Suprapubic skin (tissue), 4 donors: ENCODE measurements around the gene GBF1. TPM values are rescaled to one million over a fixed set of nuclear protein-coding genes. Genes with fewer than 3 reads are reported as not detected.
"Not testable (repeated sequence)": the region's sequence is repeated elsewhere in the genome, so short reads cannot be mapped to it uniquely, and the experiment has no call there.

ENCODE experiments used
- DNase-seq, 2 donors: peaks; one replicate each; pipeline ENCODE4 v3.0.0-alpha.2; 2019; ENCODE audit warnings: low spot score in 2 of 2
- H3K27ac ChIP-seq: fragments of 200-600 bp; sonication (generic); one replicate; pipeline ENCODE4 v1.5.1; 2019
- H3K27me3 ChIP-seq: fragments of 200-600 bp; sonication (generic); one replicate; pipeline ENCODE4 v1.5.1; 2019
- H3K36me3 ChIP-seq: fragments of 200-600 bp; sonication (generic); one replicate; pipeline ENCODE4 v1.5.1; 2019
- H3K4me1 ChIP-seq: fragments of 200-600 bp; sonication (generic); one replicate; pipeline ENCODE4 v1.5.1; 2019
- H3K4me3 ChIP-seq: fragments of 200-600 bp; sonication (generic); one replicate; pipeline ENCODE4 v1.5.1; 2019; ENCODE audit warnings: mild to moderate bottlenecking
- H3K9me3 ChIP-seq: fragments of 200-600 bp; sonication (generic); one replicate; pipeline ENCODE4 v1.5.1; 2019
- EP300 ChIP-seq: sonication (generic); formaldehyde crosslinking; IDR thresholded peaks from one replicate; pipeline ENCODE4 v1.6.1; 2017; ENCODE audit warnings: antibody characterized with exemption
- POLR2A ChIP-seq, 2 donors: fragments of 450-650 bp; IDR thresholded peaks; one replicate each; pipeline ENCODE4 v1.6.1; 2017; ENCODE audit warnings: antibody characterized with exemption in 2 of 2, mild to moderate bottlenecking in 2 of 2, moderate library complexity in 2 of 2
- POLR2AphosphoS5 ChIP-seq, 3 donors: sonication (generic); formaldehyde crosslinking; IDR thresholded peaks; one replicate each; pipeline ENCODE4 v1.6.1; 2017; ENCODE audit warnings: antibody characterized with exemption in 3 of 3
- WGBS: methylation state at CpG from one replicate; pipeline ENCODE4 v1.1.5; 2018; 5-methylcytosine and 5-hydroxymethylcytosine counted together
- total RNA-seq, 4 donors: library from RNA; depleted of rRNA; stranded (reverse); fragments of >200 nt; gene quantifications; one replicate each; pipeline ENCODE4 v1.1.0, GENCODE V29; 2016
- TF ChIP-seq, protein P1 (sequence below), 2 donors: fragments of 200-600 bp in 1 of 2; fragments of 450-650 bp in 1 of 2; sonication (generic) in 1 of 2; IDR thresholded peaks; one replicate each; pipeline ENCODE4 v1.5.1; 2016 to 2019; ENCODE audit warnings: antibody characterized with exemption in 2 of 2, mild to moderate bottlenecking in 1 of 2, moderate library complexity in 1 of 2

Gene GBF1
- total RNA-seq, 4 donors from 2014 or later = 31.0 to 56.1 (median 43.9) TPM

GRCh38 chr10:102302611-102303010 is 57.3 kb downstream of the GBF1 start:
- DNase-seq = no peak
- H3K4me1 ChIP-seq = peaks cover 7% of the 10 kb centered on the region
- 100% methylated on average over 2 of the region's 2 CpGs for WGBS
- H3K27me3 ChIP-seq = no peaks in the 10 kb centered on the region
- no peak overlapping the region for H3K27ac ChIP-seq
- no peaks in the 10 kb centered on the region for H3K36me3 ChIP-seq
- no peak overlapping the region for H3K4me3 ChIP-seq
- TF ChIP-seq EP300 (no peak), POLR2A (IDR thresholded peaks at IDR 0.05) (no peak), POLR2AphosphoS5 (IDR thresholded peaks at IDR 0.05) (no peak)
- TF ChIP-seq, protein P1, sequence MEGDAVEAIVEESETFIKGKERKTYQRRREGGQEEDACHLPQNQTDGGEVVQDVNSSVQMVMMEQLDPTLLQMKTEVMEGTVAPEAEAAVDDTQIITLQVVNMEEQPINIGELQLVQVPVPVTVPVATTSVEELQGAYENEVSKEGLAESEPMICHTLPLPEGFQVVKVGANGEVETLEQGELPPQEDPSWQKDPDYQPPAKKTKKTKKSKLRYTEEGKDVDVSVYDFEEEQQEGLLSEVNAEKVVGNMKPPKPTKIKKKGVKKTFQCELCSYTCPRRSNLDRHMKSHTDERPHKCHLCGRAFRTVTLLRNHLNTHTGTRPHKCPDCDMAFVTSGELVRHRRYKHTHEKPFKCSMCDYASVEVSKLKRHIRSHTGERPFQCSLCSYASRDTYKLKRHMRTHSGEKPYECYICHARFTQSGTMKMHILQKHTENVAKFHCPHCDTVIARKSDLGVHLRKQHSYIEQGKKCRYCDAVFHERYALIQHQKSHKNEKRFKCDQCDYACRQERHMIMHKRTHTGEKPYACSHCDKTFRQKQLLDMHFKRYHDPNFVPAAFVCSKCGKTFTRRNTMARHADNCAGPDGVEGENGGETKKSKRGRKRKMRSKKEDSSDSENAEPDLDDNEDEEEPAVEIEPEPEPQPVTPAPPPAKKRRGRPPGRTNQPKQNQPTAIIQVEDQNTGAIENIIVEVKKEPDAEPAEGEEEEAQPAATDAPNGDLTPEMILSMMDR (IDR thresholded peaks at IDR 0.05) = no peak
- no peaks in the 10 kb centered on the region for H3K9me3 ChIP-seq

DNA sequence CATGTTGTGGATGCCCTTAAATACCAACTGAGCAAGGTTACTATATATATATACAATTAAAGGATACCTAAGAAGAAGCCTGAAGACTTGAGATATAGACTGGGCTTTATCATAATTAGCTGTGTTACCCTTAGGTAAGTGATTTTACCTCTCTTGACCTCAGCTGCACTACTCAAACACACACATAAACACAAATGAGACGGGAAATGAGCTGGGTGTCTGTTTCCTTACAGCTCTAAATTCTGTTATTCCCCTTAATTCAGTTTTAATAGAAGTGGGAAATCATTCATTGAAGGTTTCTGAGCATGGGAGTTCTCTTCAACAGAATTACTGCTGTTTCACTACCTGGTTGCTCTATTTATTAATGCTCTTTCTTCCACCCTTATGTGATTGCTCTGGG is 60.7 kb downstream of the GBF1 start:
- peaks cover 9% of the 10 kb centered on the region for H3K4me1 ChIP-seq
- no peaks in the 10 kb centered on the region for H3K36me3 ChIP-seq
- WGBS = 89% methylated on average over 1 of the region's 1 CpG
- H3K27me3 ChIP-seq = no peaks in the 10 kb centered on the region
- no peak for DNase-seq
- no peak overlapping the region for H3K27ac ChIP-seq
- no peaks in the 10 kb centered on the region for H3K9me3 ChIP-seq
- no peak overlapping the region for H3K4me3 ChIP-seq
- TF ChIP-seq POLR2AphosphoS5 (IDR thresholded peaks at IDR 0.05) (no peak), EP300 (no peak), POLR2A (IDR thresholded peaks at IDR 0.05) (no peak)
- TF ChIP-seq, protein P1 (IDR thresholded peaks at IDR 0.05) = no peak

- Histone ChIP-seq H3K4me1 (peaks cover 13% of the 10 kb centered on the region), H3K27ac (no peak overlapping the region), H3K27me3 (no peaks in the 10 kb centered on the region), H3K36me3 (no peaks in the 10 kb centered on the region), H3K9me3 (no peaks in the 10 kb centered on the region), H3K4me3 (no peak overlapping the region)
- no peak for DNase-seq
- TF ChIP-seq POLR2AphosphoS5 (IDR thresholded peaks at IDR 0.05) = no peak
- TF ChIP-seq, protein P1 (IDR thresholded peaks at IDR 0.05) = no peak
- TF ChIP-seq EP300 = no peak
- TF ChIP-seq POLR2A (IDR thresholded peaks at IDR 0.05) = no peak
- 91% methylated on average over 3 of the region's 3 CpGs for WGBS
Measured at GRCh38 chr10:102306710-102307109, 61.4 kb downstream of the GBF1 start.

DNA sequence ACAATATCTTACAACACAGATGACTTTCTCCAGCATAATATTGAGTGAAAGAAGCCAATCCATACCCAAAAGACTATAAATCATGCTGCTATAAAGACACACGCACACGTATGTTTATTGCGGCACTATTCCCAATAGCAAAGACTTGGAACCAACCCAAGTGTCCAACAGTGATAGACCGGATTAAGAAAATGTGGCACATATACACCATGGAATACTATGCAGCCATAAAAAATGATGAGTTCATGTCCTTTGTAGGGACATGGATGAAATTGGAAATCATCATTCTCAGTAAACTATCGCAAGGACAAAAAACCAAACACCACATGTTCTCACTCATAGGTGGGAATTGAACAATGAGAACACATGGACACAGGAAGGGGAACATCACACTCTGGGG is 63.0 kb downstream of the GBF1 start:
- WGBS = 95% methylated on average over 5 of the region's 5 CpGs
- H3K4me1 ChIP-seq = peaks cover 18% of the 10 kb centered on the region
- H3K9me3 ChIP-seq, DNase-seq, H3K4me3 ChIP-seq, H3K27me3 ChIP-seq, H3K27ac ChIP-seq, H3K36me3 ChIP-seq: not testable (repeated sequence)

DNA sequence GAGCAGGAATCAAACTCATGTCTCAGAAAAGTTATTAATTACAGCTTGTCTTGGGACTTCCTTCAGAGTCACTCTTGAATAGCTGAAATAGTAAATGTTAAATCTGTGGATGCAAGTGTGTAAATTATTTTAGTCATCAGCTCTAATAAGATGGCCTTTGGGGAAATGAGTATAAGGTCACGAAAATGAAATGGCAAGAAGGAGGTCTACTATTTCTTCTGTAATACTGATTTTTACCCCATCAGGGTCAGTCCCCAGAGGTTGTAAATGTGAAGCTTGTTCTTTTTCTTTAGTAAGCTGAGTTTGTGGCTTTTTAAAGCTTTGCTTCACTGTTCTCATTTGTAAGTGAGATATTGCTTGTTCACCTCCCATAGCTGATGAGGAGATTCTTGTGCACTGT is 63.9 kb downstream of the GBF1 start:
- Histone ChIP-seq H3K36me3 (no peaks in the 10 kb centered on the region), H3K27me3 (no peaks in the 10 kb centered on the region), H3K9me3 (no peaks in the 10 kb centered on the region), H3K4me1 (peaks cover 18% of the 10 kb centered on the region), H3K27ac (no peak overlapping the region), H3K4me3 (no peak overlapping the region)
- DNase-seq = no peak
- WGBS = 83% methylated on average over 1 of the region's 1 CpG
- no peak for TF ChIP-seq POLR2AphosphoS5 (IDR thresholded peaks at IDR 0.05)
- no peak for TF ChIP-seq POLR2A (IDR thresholded peaks at IDR 0.05)
- no peak for TF ChIP-seq EP300
- TF ChIP-seq, protein P1 (IDR thresholded peaks at IDR 0.05) = no peak

DNA sequence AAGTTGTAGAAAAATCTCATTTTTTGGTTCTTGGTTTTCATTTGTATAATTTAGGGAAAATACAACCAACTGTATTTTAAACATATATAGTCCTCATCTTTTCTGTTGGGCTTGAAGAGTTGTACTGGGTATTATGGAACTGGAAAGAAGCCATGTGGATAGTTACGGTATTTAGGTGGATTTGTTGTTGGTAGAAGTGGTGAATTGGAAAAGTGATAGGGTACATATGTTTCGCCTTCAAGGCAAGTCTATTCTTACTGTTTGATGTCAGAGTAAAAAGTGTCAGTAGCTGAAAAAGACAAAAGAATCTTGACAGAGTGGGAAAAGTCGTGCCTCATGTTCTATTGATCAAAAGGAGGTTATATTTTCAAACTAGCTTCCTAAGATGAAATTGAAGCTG is 64.6 kb downstream of the GBF1 start:
- no peak for TF ChIP-seq EP300
- TF ChIP-seq, protein P1 (IDR thresholded peaks at IDR 0.05) = no peak
- no peak for TF ChIP-seq POLR2AphosphoS5 (IDR thresholded peaks at IDR 0.05)
- no peak for TF ChIP-seq POLR2A (IDR thresholded peaks at IDR 0.05)
- peaks cover 18% of the 10 kb centered on the region for H3K4me1 ChIP-seq
- no peak for DNase-seq
- H3K27me3 ChIP-seq = no peaks in the 10 kb centered on the region
- H3K4me3 ChIP-seq = no peak overlapping the region
- H3K36me3 ChIP-seq = peaks cover under 1% of the 10 kb centered on the region
- no peaks in the 10 kb centered on the region for H3K9me3 ChIP-seq
- H3K27ac ChIP-seq = no peak overlapping the region
- WGBS = 84% methylated on average over 3 of the region's 3 CpGs
